GM23338 (cell line): ENCODE measurements around the gene PCSK2. TPM values are rescaled to one million over a fixed set of nuclear protein-coding genes. Genes with fewer than 3 reads are reported as not detected.

Experiments used
- ATAC-seq: fragments of 200-7000 bp; cut with Tn5 transposase; 3 replicates; pipeline ENCODE4 v1.9.1; 2020
- DNase-seq: peaks from one replicate; pipeline ENCODE4 v3.0.0-alpha.2; 2015; ENCODE audit warnings: low spot score
- H2AFZ ChIP-seq: fragments of 200-600 bp; sonication (generic); 2 replicates; pipeline ENCODE4 v1.8.0; 2016; ENCODE audit warnings: antibody characterized with exemption, mild to moderate bottlenecking, moderate library complexity
- H3F3A ChIP-seq: fragments of 200-600 bp; sonication (generic); replicated peaks from 2 replicates; pipeline ENCODE4 v1.8.0; 2017; ENCODE audit warnings: antibody characterized with exemption, mixed run types, low read depth
- H3K27ac ChIP-seq: fragments of 200-600 bp; sonication (generic); 2 replicates; pipeline ENCODE4 v1.6.1; 2016; ENCODE audit warnings: low read depth
- H3K27me3 ChIP-seq: fragments of 200-600 bp; sonication (generic); 2 replicates; pipeline ENCODE4 v1.8.0; 2016; ENCODE audit warnings: mild to moderate bottlenecking, mixed run types, moderate library complexity; ENCODE audit not compliant: insufficient read depth
- H3K36me3 ChIP-seq: fragments of 200-600 bp; sonication (generic); 2 replicates; pipeline ENCODE4 v1.8.0; 2016; ENCODE audit warnings: mild to moderate bottlenecking; ENCODE audit not compliant: insufficient read depth
- H3K4me1 ChIP-seq: fragments of 200-600 bp; sonication (generic); 2 replicates; pipeline ENCODE4 v1.8.0; 2016; ENCODE audit warnings: mild to moderate bottlenecking, moderate library complexity; ENCODE audit not compliant: insufficient read depth
- H3K4me2 ChIP-seq: fragments of 200-600 bp; sonication (generic); 2 replicates; pipeline ENCODE4 v1.7.1; 2017; ENCODE audit warnings: mixed run types
- H3K4me3 ChIP-seq: fragments of 200-600 bp; sonication (generic); 2 replicates; pipeline ENCODE4 v1.6.1; 2016; ENCODE audit warnings: mixed run types
- H3K79me2 ChIP-seq: fragments of 200-600 bp; sonication (generic); replicated peaks from 2 replicates; pipeline ENCODE4 v1.8.0; 2017; ENCODE audit warnings: mild to moderate bottlenecking; ENCODE audit not compliant: insufficient read depth
- H3K9me2 ChIP-seq: fragments of 200-600 bp; sonication (generic); 2 replicates; pipeline ENCODE4 v1.8.0; 2017; ENCODE audit not compliant: insufficient read depth
- H4K20me1 ChIP-seq: fragments of 200-600 bp; sonication (generic); replicated peaks from 2 replicates; pipeline ENCODE4 v1.8.0; 2017; ENCODE audit warnings: mild to moderate bottlenecking; ENCODE audit not compliant: insufficient read depth
- H3K27ac Mint-ChIP-seq: 2 replicates; pipeline ENCODE4 v1.8.0; 2020; ENCODE audit warnings: inconsistent platforms, mild to moderate bottlenecking, moderate library complexity, mixed read lengths
- H3K27me3 Mint-ChIP-seq: 3 replicates; pipeline ENCODE4 v1.8.0; 2022; ENCODE audit warnings: low read depth, mild to moderate bottlenecking, moderate library complexity, mixed read lengths, inconsistent platforms; ENCODE audit not compliant: insufficient read depth, poor library complexity
- H3K36me3 Mint-ChIP-seq: 3 replicates; pipeline ENCODE4 v1.8.0; 2021; ENCODE audit warnings: low read depth, mild to moderate bottlenecking, inconsistent platforms, moderate library complexity, mixed read lengths
- H3K4me1 Mint-ChIP-seq: 3 replicates; pipeline ENCODE4 v1.8.0; 2020; ENCODE audit warnings: mild to moderate bottlenecking, inconsistent platforms, mixed read lengths
- H3K4me3 Mint-ChIP-seq: 3 replicates; pipeline ENCODE4 v1.8.0; 2021; ENCODE audit warnings: moderate library complexity, mild to moderate bottlenecking, inconsistent platforms, mixed read lengths
- H3K9me3 Mint-ChIP-seq: 3 replicates; pipeline ENCODE4 v1.8.0; 2020; ENCODE audit warnings: moderate library complexity, mild to moderate bottlenecking, inconsistent platforms, mixed read lengths
- CREB1 ChIP-seq: fragments of 250-450 bp; sonication (Bioruptor Pico); IDR thresholded peaks from 2 replicates; pipeline ENCODE4 v1.5.0; 2020; ENCODE audit warnings: low read depth, mild to moderate bottlenecking, moderate library complexity
- ETS1 ChIP-seq: IDR thresholded peaks from 2 replicates; pipeline ENCODE4 v1.6.1; 2016; ENCODE audit warnings: antibody characterized with exemption
- ZNF331 ChIP-seq: fragments of 250-450 bp; sonication (Bioruptor Pico); IDR thresholded peaks from 2 replicates; pipeline ENCODE4 v1.5.0; 2020; ENCODE audit warnings: low read depth, mild to moderate bottlenecking, moderate library complexity
- polyA plus RNA-seq: library from polyadenylated mRNA; unstranded; fragments of >200 nt; fragmentation: Nextera tagmentation; extraction: Ambion mirVana; gene quantifications from 2 replicates; pipeline ENCODE4 v1.2.1, GENCODE V29; 2016
- total RNA-seq: library from RNA; depleted of rRNA; stranded (reverse); fragments of >200 nt; shearing (Covaris generic); gene quantifications from 2 replicates; pipeline ENCODE4 v1.2.3, GENCODE V29; 2014
- TF ChIP-seq, protein P1 (sequence below), 2 experiments: fragments of 200-600 bp in 1 of 2; sonication (generic) in 1 of 2; conservative IDR thresholded peaks; 2 replicates each; pipeline versions ENCODE4 v1.5.1 to v1.6.1; 2016 to 2017; ENCODE audit warnings: antibody characterized with exemption in 2 of 2, low read depth in 2 of 2, mild to moderate bottlenecking in 2 of 2, moderate library complexity in 1 of 2
- TF ChIP-seq, protein P2 (sequence below): fragments of 250-450 bp; sonication (Bioruptor Pico); IDR thresholded peaks from 2 replicates; pipeline ENCODE4 v1.5.0; 2020; ENCODE audit warnings: mild to moderate bottlenecking, moderate library complexity

Gene PCSK2
- total and polyA plus RNA-seq, 2 experiments from 2014 or later = 0.37 to 1.1 TPM

DNA sequence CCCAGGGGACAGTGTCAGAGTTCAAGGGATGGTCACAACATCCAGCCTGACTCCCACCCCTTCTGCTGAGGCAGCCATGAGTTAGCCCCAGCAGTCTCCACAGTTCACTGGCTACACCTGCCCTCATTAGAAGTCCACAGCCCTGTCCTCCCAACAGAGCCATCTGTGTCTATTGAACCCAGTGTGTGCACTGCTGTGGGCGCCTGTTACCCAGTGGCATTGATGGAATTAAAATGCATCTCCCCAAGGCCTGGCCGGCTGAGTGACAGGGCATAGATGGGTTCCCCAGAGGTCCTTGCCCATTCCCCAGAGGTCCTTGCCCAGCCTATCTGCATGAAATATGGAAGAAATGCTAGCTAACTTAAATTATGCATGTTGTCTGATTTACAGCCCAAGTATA lies 73.3 kb downstream of the PCSK2 start (continued):
- TF ChIP-seq, protein P1, sequence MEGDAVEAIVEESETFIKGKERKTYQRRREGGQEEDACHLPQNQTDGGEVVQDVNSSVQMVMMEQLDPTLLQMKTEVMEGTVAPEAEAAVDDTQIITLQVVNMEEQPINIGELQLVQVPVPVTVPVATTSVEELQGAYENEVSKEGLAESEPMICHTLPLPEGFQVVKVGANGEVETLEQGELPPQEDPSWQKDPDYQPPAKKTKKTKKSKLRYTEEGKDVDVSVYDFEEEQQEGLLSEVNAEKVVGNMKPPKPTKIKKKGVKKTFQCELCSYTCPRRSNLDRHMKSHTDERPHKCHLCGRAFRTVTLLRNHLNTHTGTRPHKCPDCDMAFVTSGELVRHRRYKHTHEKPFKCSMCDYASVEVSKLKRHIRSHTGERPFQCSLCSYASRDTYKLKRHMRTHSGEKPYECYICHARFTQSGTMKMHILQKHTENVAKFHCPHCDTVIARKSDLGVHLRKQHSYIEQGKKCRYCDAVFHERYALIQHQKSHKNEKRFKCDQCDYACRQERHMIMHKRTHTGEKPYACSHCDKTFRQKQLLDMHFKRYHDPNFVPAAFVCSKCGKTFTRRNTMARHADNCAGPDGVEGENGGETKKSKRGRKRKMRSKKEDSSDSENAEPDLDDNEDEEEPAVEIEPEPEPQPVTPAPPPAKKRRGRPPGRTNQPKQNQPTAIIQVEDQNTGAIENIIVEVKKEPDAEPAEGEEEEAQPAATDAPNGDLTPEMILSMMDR (conservative IDR thresholded peaks at IDR 0.05; ENCODE audit: low read depth in 2 of 2) = no peak

- TF ChIP-seq, protein P1 (conservative IDR thresholded peaks at IDR 0.05; ENCODE audit: low read depth in 2 of 2) = no peak
- TF ChIP-seq ZNF331 (CRISPR knock-in tag) = no peak
- TF ChIP-seq, protein P2, sequence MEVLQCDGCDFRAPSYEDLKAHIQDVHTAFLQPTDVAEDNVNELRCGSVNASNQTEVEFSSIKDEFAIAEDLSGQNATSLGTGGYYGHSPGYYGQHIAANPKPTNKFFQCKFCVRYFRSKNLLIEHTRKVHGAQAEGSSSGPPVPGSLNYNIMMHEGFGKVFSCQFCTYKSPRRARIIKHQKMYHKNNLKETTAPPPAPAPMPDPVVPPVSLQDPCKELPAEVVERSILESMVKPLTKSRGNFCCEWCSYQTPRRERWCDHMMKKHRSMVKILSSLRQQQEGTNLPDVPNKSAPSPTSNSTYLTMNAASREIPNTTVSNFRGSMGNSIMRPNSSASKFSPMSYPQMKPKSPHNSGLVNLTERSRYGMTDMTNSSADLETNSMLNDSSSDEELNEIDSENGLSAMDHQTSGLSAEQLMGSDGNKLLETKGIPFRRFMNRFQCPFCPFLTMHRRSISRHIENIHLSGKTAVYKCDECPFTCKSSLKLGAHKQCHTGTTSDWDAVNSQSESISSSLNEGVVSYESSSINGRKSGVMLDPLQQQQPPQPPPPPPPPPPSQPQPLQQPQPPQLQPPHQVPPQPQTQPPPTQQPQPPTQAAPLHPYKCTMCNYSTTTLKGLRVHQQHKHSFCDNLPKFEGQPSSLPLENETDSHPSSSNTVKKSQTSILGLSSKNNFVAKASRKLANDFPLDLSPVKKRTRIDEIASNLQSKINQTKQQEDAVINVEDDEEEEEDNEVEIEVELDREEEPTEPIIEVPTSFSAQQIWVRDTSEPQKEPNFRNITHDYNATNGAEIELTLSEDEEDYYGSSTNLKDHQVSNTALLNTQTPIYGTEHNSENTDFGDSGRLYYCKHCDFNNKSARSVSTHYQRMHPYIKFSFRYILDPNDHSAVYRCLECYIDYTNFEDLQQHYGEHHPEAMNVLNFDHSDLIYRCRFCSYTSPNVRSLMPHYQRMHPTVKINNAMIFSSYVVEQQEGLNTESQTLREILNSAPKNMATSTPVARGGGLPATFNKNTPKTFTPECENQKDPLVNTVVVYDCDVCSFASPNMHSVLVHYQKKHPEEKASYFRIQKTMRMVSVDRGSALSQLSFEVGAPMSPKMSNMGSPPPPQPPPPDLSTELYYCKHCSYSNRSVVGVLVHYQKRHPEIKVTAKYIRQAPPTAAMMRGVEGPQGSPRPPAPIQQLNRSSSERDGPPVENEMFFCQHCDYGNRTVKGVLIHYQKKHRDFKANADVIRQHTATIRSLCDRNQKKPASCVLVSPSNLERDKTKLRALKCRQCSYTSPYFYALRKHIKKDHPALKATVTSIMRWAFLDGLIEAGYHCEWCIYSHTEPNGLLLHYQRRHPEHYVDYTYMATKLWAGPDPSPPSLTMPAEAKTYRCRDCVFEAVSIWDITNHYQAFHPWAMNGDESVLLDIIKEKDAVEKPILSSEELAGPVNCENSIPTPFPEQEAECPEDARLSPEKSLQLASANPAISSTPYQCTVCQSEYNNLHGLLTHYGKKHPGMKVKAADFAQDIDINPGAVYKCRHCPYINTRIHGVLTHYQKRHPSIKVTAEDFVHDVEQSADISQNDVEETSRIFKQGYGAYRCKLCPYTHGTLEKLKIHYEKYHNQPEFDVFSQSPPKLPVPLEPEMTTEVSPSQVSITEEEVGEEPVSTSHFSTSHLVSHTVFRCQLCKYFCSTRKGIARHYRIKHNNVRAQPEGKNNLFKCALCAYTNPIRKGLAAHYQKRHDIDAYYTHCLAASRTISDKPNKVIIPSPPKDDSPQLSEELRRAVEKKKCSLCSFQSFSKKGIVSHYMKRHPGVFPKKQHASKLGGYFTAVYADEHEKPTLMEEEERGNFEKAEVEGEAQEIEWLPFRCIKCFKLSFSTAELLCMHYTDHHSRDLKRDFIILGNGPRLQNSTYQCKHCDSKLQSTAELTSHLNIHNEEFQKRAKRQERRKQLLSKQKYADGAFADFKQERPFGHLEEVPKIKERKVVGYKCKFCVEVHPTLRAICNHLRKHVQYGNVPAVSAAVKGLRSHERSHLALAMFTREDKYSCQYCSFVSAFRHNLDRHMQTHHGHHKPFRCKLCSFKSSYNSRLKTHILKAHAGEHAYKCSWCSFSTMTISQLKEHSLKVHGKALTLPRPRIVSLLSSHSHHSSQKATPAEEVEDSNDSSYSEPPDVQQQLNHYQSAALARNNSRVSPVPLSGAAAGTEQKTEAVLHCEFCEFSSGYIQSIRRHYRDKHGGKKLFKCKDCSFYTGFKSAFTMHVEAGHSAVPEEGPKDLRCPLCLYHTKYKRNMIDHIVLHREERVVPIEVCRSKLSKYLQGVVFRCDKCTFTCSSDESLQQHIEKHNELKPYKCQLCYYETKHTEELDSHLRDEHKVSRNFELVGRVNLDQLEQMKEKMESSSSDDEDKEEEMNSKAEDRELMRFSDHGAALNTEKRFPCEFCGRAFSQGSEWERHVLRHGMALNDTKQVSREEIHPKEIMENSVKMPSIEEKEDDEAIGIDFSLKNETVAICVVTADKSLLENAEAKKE (CRISPR knock-in tag) = no peak
- TF ChIP-seq CREB1 (CRISPR knock-in tag) = no peak
- no peak for TF ChIP-seq ETS1
- Mint-ChIP-seq H3K27me3 (no peaks in the 10 kb centered on the region), H3K36me3 (no peaks in the 10 kb centered on the region), H3K27ac (0 out of 2 replicates have a peak overlapping the region, but pooled peaks have one; percentile 15), H3K9me3 (no peaks in the 10 kb centered on the region), H3K4me1 (peaks cover 14% of the 10 kb centered on the region), H3K4me3 (no peak overlapping the region; the same call in 2 of the 3 replicates)
- Histone ChIP-seq H4K20me1 (no peaks in the 10 kb centered on the region), H3K27ac (no peak overlapping the region), H3K36me3 (no peaks in the 10 kb centered on the region), H3K79me2 (no peaks in the 10 kb centered on the region), H2AFZ (no peak overlapping the region), H3K27me3 (no peaks in the 10 kb centered on the region), H3K4me1 (no peaks in the 10 kb centered on the region), H3F3A (no peaks in the 10 kb centered on the region), H3K9me2 (no peaks in the 10 kb centered on the region), H3K4me2 (no peak overlapping the region), H3K4me3 (no peak overlapping the region)
- peak; percentile 73 for ATAC-seq
- DNase-seq = peak; percentile 10
Measured at GRCh38 chr20:17304774-17305173, 77.9 kb downstream of the PCSK2 start.
